Activated CD4-positive, alpha-beta memory T cell treated with anti-CD3 and anti-CD28 coated beads for 36 hours (primary cell): Measurements from ENCODE around the gene RBMX. TPM values are rescaled to one million over a fixed set of nuclear protein-coding genes. Genes with fewer than 3 reads are reported as not detected.
A peak's percentile ranks its signal among the peaks of the same experiment; 100 is the strongest.
"Not testable (repeated sequence)": the region's sequence is repeated elsewhere in the genome, so short reads cannot be mapped to it uniquely, and the experiment has no call there.

Experiments
- CTCF ChIA-PET: fragments of 350-600 bp; sonication (Branson Sonifier 250); formaldehyde crosslinking; loops from one replicate; lab custom pipeline; 2021; ENCODE audit warnings: antibody characterized with exemption, inconsistent platforms; lab: Charles Lee
- POLR2A ChIA-PET: fragments of 350-600 bp; sonication (Branson Sonifier 250); formaldehyde crosslinking; loops from one replicate; lab custom pipeline; 2021; ENCODE audit warnings: antibody characterized with exemption; lab: Charles Lee
- DNase-seq: peaks from one replicate; pipeline ENCODE4 v3.0.0-alpha.2; 2020
- H3K27ac Mint-ChIP-seq: one replicate; pipeline ENCODE4 v1.8.0; 2021; ENCODE audit warnings: mixed read lengths
- H3K27me3 Mint-ChIP-seq: one replicate; pipeline ENCODE4 v1.8.0; 2021; ENCODE audit warnings: mixed read lengths
- H3K36me3 Mint-ChIP-seq: one replicate; pipeline ENCODE4 v1.8.0; 2021; ENCODE audit warnings: mixed read lengths
- H3K4me1 Mint-ChIP-seq: one replicate; pipeline ENCODE4 v1.8.0; 2021; ENCODE audit warnings: low read depth, mixed read lengths
- H3K4me3 Mint-ChIP-seq: one replicate; pipeline ENCODE4 v1.8.0; 2021; ENCODE audit warnings: mild to moderate bottlenecking, mixed read lengths
- H3K9me3 Mint-ChIP-seq: one replicate; pipeline ENCODE4 v1.8.0; 2021; ENCODE audit warnings: mixed read lengths
- intact Hi-C: fragments of 100-400 bp; cut with micrococcal nuclease; formaldehyde crosslinking; loops from one replicate; pipeline ENCODE4 v1.15.1; 2023
- total RNA-seq, 2 experiments: library from RNA; stranded (reverse); gene quantifications; one replicate each; pipeline ENCODE4 v1.2.3, GENCODE V29; 2021

The RBMX gene
- total RNA-seq, 2 experiments from 2014 or later, result 269 to 271 TPM

DNA sequence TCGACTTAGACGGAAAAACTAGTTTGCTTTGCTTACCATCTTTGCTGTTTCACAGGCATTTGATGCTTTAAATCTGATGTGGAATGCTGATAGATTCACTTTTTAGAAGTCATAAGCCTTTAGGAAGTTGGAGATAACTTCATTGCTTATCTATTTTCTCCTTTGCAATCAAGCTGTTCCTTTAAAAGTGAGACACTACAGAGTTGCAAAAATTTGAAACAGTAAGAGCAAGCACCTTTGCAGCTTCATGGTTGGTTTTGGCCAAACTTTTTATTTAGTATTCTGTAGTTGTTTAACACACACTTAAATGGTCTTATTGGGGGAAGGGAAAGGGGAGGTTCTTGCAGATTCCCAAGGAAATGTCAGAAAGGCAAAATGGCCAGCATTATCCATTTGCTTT lies 7.3 kb downstream of the RBMX start:
- Mint-ChIP-seq H3K27ac (peak overlapping the region; percentile 62), H3K36me3 (peaks cover 71% of the 10 kb centered on the region), H3K4me1 (peaks cover 55% of the 10 kb centered on the region)
- H3K9me3 Mint-ChIP-seq, POLR2A ChIA-PET, CTCF ChIA-PET, DNase-seq, H3K4me3 Mint-ChIP-seq, H3K27me3 Mint-ChIP-seq, intact Hi-C loops: not testable (repeated sequence)

- intact Hi-C loops, result no loop called here
- Mint-ChIP-seq H3K27ac (peak overlapping the region; percentile 73), H3K4me1 (peaks cover 62% of the 10 kb centered on the region), H3K27me3 (no peaks in the 10 kb centered on the region), H3K9me3 (no peaks in the 10 kb centered on the region), H3K36me3 (peaks cover 69% of the 10 kb centered on the region), H3K4me3 (no peak overlapping the region)
- POLR2A ChIA-PET, result interaction anchor here (0.6 to 3.1 kb wide), 2 partner anchors 8 kb away, joined by 3 to 18 read pairs; partner anchors contain the start of gene RBMX
- CTCF ChIA-PET, result interaction anchor here (2.1 kb wide), 1 partner anchor 8 kb away, joined by 6 read pairs; the partner anchor contains the start of gene RBMX
- no peak for DNase-seq
These were observed 8.3 kb downstream of the RBMX start for GRCh38 chrX:136872091-136872700.

GRCh38 chrX:136870064-136870463 lies 10.5 kb downstream of the RBMX start:
- POLR2A ChIA-PET, result interaction anchor here (1.4 to 3.1 kb wide), 2 partner anchors 10 to 91 kb away, joined by 3 to 18 read pairs; partner anchors contain the start of gene RBMX
- no peak for DNase-seq
- Mint-ChIP-seq H3K4me3 (no peak overlapping the region), H3K36me3 (peaks cover 73% of the 10 kb centered on the region), H3K27ac (peak overlapping the region; percentile 76), H3K9me3 (no peaks in the 10 kb centered on the region), H3K27me3 (no peaks in the 10 kb centered on the region), H3K4me1 (peaks cover 75% of the 10 kb centered on the region)
- CTCF ChIA-PET, result interaction anchor here (1.5 to 2.1 kb wide), 2 partner anchors 10 to 175 kb away, joined by 3 to 6 read pairs; partner anchors contain the start of gene RBMX
- intact Hi-C loops, result no loop called here

DNA sequence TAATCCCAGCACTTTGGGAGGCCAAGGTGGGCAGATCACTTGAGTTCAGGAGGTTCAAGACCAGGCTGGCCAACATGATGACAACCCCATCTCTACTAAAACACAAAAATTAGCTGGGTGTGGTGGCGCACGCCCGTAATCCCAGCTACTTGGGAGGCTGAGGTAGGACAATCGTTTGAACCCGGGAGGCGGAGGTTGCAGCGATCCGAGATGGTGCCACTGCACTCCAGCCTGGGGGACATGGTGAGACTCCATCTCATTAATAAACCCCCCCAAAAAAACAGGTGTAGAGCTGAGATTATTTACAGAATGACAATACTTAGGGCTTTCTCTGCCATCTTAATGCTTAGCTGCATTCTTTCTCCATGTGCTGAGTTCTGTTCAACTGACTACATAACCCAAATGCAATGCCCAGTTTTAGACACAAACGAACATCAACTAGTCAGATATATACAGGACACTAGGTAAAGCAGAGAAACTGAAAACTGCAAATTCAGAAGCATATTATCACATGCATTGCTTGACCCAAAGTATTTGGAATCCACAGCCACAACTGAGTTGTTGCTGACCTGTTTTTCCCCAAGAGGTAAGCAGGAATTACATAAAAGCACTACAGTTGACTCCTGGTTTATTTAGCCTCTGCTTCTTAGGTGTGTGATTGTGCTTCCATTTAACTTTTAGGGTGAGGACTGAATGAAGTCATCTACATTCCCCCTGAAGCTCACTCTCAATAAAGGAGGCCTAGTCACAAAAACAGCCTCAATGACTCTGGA lies 12.1 kb downstream of the RBMX start:
- intact Hi-C loops, result loop anchor here (5.0 kb wide), 4 partner anchors 44 to 281 kb away; no protein-coding TSS in a partner anchor
- CTCF ChIA-PET, result no interaction called here
- Mint-ChIP-seq H3K4me3 (no peak overlapping the region), H3K36me3 (peaks cover 64% of the 10 kb centered on the region), H3K27me3 (no peaks in the 10 kb centered on the region), H3K9me3 (no peaks in the 10 kb centered on the region), H3K27ac (peak overlapping the region; percentile 83), H3K4me1 (peaks cover 66% of the 10 kb centered on the region)
- POLR2A ChIA-PET, result interaction anchor here (0.6 to 2.7 kb wide), 4 partner anchors 11 to 100 kb away, joined by 3 to 27 read pairs (median 7); partner anchors contain the start of gene RBMX
- no peak for DNase-seq

DNA sequence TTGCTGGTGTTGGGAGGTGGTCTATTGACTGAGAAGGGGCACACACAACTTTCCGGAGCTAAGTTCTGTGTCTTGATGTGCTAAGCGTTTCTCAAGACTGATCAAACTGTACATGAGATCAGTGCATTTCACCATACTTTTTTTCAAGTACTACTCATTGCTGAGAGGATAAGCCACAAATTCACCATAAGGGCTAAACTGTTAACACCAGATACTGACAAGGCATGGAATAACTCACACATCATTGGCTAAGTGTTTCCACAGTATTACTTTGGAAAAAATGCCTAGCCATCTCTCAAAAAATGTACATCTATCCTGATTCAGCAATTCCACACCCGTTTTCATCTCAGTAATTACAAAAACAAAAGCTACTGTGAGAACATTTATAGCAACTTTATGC lies 13.0 kb downstream of the RBMX start:
- intact Hi-C loops, result loop anchor here (5.0 kb wide), 4 partner anchors 45 to 280 kb away; no protein-coding TSS in a partner anchor
- peaks cover 66% of the 10 kb centered on the region for H3K4me1 Mint-ChIP-seq
- no peaks in the 10 kb centered on the region for H3K27me3 Mint-ChIP-seq
- ChIA-PET POLR2A (interaction anchor here (0.6 to 2.7 kb wide), 3 partner anchors 12 to 99 kb away, joined by 3 to 27 read pairs (median 11); partner anchors contain the start of gene RBMX), CTCF (interaction anchor here (1.1 kb wide), 1 partner anchor 159 kb away, joined by 3 read pairs; no protein-coding TSS in a partner anchor)
- peak overlapping the region; percentile 83 for H3K27ac Mint-ChIP-seq
- H3K36me3 Mint-ChIP-seq, result peaks cover 61% of the 10 kb centered on the region
- no peak overlapping the region for H3K4me3 Mint-ChIP-seq
- no peak for DNase-seq
- H3K9me3 Mint-ChIP-seq, result no peaks in the 10 kb centered on the region

DNA sequence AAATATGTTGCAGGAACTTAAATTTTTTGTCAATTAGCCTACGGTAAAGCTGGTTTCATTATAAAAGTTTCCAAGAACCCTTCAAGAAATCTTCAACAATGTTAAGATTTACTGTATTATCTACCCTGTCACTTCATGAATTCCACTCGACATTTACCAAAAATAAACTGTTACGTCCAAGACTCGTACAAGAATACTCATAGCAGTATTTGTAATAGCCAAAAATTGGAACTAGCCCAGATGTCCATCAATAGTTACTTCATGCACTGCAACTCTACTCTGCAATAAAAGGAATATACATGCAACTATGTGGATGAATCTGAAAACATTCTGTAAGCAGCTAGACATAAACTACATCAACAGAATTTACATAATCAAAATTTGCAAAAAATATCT lies 13.4 kb downstream of the RBMX start:
- CTCF ChIA-PET, result interaction anchor here (1.1 kb wide), 1 partner anchor 158 kb away, joined by 3 read pairs; no protein-coding TSS in a partner anchor
- Mint-ChIP-seq H3K36me3 (peaks cover 58% of the 10 kb centered on the region), H3K27ac (peak overlapping the region; percentile 83), H3K9me3 (no peaks in the 10 kb centered on the region), H3K4me1 (peaks cover 63% of the 10 kb centered on the region), H3K27me3 (no peaks in the 10 kb centered on the region), H3K4me3 (no peak overlapping the region)
- intact Hi-C loops, result loop anchor here (5.0 kb wide), 4 partner anchors 45 to 280 kb away; no protein-coding TSS in a partner anchor
- POLR2A ChIA-PET, result interaction anchor here (2.2 to 2.7 kb wide), 2 partner anchors 12 to 88 kb away, joined by 11 to 27 read pairs; partner anchors contain the start of gene RBMX
- DNase-seq, result no peak

DNA sequence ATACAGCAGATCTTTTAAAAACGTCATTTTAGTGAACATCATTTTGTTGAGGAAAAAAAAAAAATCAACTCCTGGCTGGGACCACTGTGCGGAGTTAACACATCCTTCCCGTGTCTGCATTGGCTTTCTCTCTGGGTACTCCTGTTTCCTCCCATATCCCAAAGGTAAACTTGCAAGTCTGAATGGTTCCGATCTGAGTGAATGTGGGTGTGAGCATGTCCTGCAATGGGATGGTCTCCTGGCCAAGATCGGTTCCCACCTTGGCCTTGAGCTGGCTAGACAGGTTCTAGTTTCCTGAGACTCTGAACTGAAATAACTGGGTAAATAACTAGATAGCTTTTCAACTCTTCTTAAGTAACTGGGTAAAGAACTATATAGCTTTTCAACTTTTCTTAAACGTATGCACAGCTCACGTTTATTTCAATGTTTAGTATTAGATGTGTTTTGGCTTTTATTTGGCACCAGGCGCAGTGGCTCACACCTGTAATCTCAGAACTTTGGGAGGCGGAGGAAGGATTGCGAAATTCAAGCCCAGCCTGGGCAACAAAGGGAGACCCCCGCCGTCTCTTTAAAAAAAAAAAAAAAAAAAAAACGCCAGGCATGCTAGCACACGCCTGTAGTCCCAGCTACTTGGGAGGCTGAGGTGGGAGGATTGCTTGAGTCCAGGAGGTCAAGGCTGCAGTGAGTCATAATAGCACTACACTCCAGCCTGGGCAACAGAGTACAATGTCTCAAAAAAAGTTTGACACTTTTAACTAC lies 14.0 kb downstream of the RBMX start:
- H3K27ac Mint-ChIP-seq, result peak overlapping the region; percentile 77
- H3K4me1 Mint-ChIP-seq, result peaks cover 65% of the 10 kb centered on the region

GRCh38 chrX:136865270-136866158 lies 15.0 kb downstream of the RBMX start:
- Mint-ChIP-seq H3K36me3 (peaks cover 59% of the 10 kb centered on the region), H3K9me3 (no peaks in the 10 kb centered on the region), H3K27me3 (no peaks in the 10 kb centered on the region), H3K4me1 (peaks cover 67% of the 10 kb centered on the region), H3K4me3 (no peak overlapping the region), H3K27ac (peak overlapping the region; percentile 77)
- POLR2A ChIA-PET, result interaction anchor here (0.8 kb wide), 1 partner anchor 15 kb away, joined by 5 read pairs; the partner anchor contains the start of gene RBMX
- intact Hi-C loops, result loop anchor here (5.0 kb wide), 4 partner anchors 47 to 278 kb away; no protein-coding TSS in a partner anchor
- CTCF ChIA-PET, result no interaction called here
- DNase-seq, result peak; percentile 42

More for the DNA sequence above, 14.0 kb downstream of the RBMX start:
- H3K36me3 Mint-ChIP-seq, result peaks cover 58% of the 10 kb centered on the region
- intact Hi-C loops, result loop anchor here (5.0 kb wide), 4 partner anchors 46 to 279 kb away; no protein-coding TSS in a partner anchor
- DNase-seq, result no peak
- H3K9me3 Mint-ChIP-seq, result no peaks in the 10 kb centered on the region
- H3K27me3 Mint-ChIP-seq, result no peaks in the 10 kb centered on the region
- no peak overlapping the region for H3K4me3 Mint-ChIP-seq
- ChIA-PET CTCF (interaction anchor here (1.1 kb wide), 1 partner anchor 158 kb away, joined by 3 read pairs; no protein-coding TSS in a partner anchor), POLR2A (interaction anchor here (0.8 to 2.7 kb wide), 3 partner anchors 13 to 87 kb away, joined by 5 to 27 read pairs (median 11); partner anchors contain the start of gene RBMX)

DNA sequence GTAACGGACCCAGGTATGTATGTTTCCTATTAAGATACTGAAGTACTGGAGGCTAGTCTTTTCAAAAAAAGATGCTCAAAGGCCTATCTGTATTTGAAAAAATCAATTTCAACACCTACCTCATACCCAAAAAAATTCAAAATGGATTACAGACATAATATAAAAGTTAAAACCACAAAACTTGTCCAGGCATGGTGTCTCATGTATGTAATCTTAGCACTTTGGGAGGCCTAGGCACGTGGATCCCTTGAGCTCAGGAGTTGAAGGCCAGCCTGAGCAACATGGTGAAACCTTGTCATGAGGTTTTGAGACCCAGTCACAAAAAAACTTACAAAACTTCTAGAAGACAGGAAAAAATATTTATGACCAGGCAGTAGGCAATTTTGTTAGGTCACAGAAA lies 16.7 kb downstream of the RBMX start:
- no peaks in the 10 kb centered on the region for H3K27me3 Mint-ChIP-seq
- CTCF ChIA-PET, result no interaction called here
- H3K4me1 Mint-ChIP-seq, result peaks cover 54% of the 10 kb centered on the region
- H3K4me3 Mint-ChIP-seq, result no peak overlapping the region
- intact Hi-C loops, result no loop called here
- H3K36me3 Mint-ChIP-seq, result peaks cover 50% of the 10 kb centered on the region
- POLR2A ChIA-PET, result interaction anchor here (0.7 kb wide), 1 partner anchor 9 kb away, joined by 3 read pairs; no protein-coding TSS in a partner anchor
- H3K27ac Mint-ChIP-seq, result peak overlapping the region; percentile 56
- no peaks in the 10 kb centered on the region for H3K9me3 Mint-ChIP-seq
- DNase-seq, result no peak

DNA sequence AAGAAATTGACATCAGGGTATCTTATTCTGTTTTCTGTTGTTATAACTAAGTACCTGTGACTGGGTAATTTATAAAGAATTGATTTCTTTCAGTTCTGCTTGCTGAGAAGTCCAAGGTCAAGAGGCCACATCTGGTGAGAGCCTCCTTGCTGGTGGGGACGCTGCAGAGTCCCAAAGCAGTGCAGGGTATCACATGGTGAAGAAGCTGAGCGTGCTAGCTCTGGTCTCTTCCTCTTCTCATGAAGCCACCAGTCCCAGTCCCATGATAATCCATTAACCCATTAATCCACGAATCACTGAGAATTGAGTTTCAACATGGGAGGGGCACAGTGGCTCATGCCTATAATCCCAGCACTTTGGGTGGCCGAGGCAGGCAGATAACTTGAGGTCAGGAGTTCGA lies 18.0 kb downstream of the RBMX start:
- H3K36me3 Mint-ChIP-seq, result peaks cover 47% of the 10 kb centered on the region
- POLR2A ChIA-PET, result no interaction called here
- no peaks in the 10 kb centered on the region for H3K9me3 Mint-ChIP-seq
- no peak overlapping the region for H3K4me3 Mint-ChIP-seq
- H3K27ac Mint-ChIP-seq, result no peak overlapping the region
- H3K27me3 Mint-ChIP-seq, result no peaks in the 10 kb centered on the region
- CTCF ChIA-PET, result no interaction called here
- H3K4me1 Mint-ChIP-seq, result peaks cover 54% of the 10 kb centered on the region
- intact Hi-C loops, result no loop called here
- no peak for DNase-seq
